ENCODE measurements around the gene GRWD1. TPM values are rescaled to one million over a fixed set of nuclear protein-coding genes. Genes with fewer than 3 reads are reported as not detected.

Gene GRWD1
- total and polyA plus RNA-seq, 10 of the 15 experiments (the other 5 are each of a cell fraction or from before 2014, with no cell fraction given), result 1.4 to 103 (median 30.7) TPM

GRCh38 chr19:48445606-48446481 is at the start of gene GRWD1 (continued):
- TF ChIP-seq YY1 (IDR thresholded peaks at IDR 0.05; ENCODE audit: low read depth, low read length) (peak; percentile 98), HDGF (IDR thresholded peaks at IDR 0.05) (0 out of 2 replicates have a peak, but pooled peaks have one; percentile 60), CREB1 (IDR thresholded peaks at IDR 0.05; ENCODE audit: low read depth) (peak; percentile 95), BRCA1 (IDR thresholded peaks at IDR 0.05; ENCODE audit: low read depth, low read length) (peak; percentile 85), MAX (IDR thresholded peaks at IDR 0.05; ENCODE audit: low read depth, low read length) (peak; percentile 98), ATF3 (IDR thresholded peaks at IDR 0.05; ENCODE audit: borderline replicate concordance, extremely low read depth, low read depth, low read length) (no peak), CREM (IDR thresholded peaks at IDR 0.05; ENCODE audit: low read depth) (peak; percentile 97), BCL11A (IDR thresholded peaks at IDR 0.05; ENCODE audit: low read depth, low read length) (no peak), SREBF2 (IDR thresholded peaks at IDR 0.05; ENCODE audit: low read length) (no peak), USF2 (IDR thresholded peaks at IDR 0.05; ENCODE audit: borderline replicate concordance, low read depth, low read length) (no peak), JUND (IDR thresholded peaks at IDR 0.05; ENCODE audit: low read depth, low read length) (no peak), SKIL (IDR thresholded peaks at IDR 0.05; ENCODE audit: low read depth, poor library complexity, severe bottlenecking) (no peak), KLF5 (IDR thresholded peaks at IDR 0.05; ENCODE audit: partially characterized antibody) (no peak), TCF12 (IDR thresholded peaks at IDR 0.05; ENCODE audit: low read depth, low read length) (no peak), IKZF2 (IDR thresholded peaks at IDR 0.05) (peak; percentile 21 to 35; a peak in 2 of 4 replicates), RAD51 (IDR thresholded peaks at IDR 0.05) (peak; percentile 33; the same call in 1 of the 2 replicates), LARP7 (IDR thresholded peaks at IDR 0.05) (peak; percentile 75), FOXK2 (IDR thresholded peaks at IDR 0.05) (peak; percentile 48; the same call in 1 of the 2 replicates), ESRRA (IDR thresholded peaks at IDR 0.05; ENCODE audit: low read length) (no peak), TAF1 (IDR thresholded peaks at IDR 0.05; ENCODE audit: borderline replicate concordance, low read depth, low read length) (peak; percentile 81; the same call in 1 of the 2 replicates), SIX5 (IDR thresholded peaks at IDR 0.05; ENCODE audit: low read depth, low read length, severe bottlenecking) (peak; percentile 86), POLR2AphosphoS5 (IDR thresholded peaks at IDR 0.05; ENCODE audit: low read length) (peak; percentile 84), NFYB (IDR thresholded peaks at IDR 0.05; ENCODE audit: insufficient read depth, low read depth, low read length) (0 out of 2 replicates have a peak, but pooled peaks have one; percentile 41), HCFC1 (IDR thresholded peaks at IDR 0.05; ENCODE audit: low read length) (peak; percentile 95), POLR2A (IDR thresholded peaks at IDR 0.05; ENCODE audit: low read depth, low read length) (peak; percentile 93), SMAD1 (IDR thresholded peaks at IDR 0.05; ENCODE audit: low read depth, partially characterized antibody) (no peak), USF1 (IDR thresholded peaks at IDR 0.05; ENCODE audit: borderline replicate concordance, extremely low read length, insufficient read depth, low read depth, low read length) (no peak), STAT1 (conservative IDR thresholded peaks at IDR 0.05) (peak; percentile 63; the same call in 1 of the 2 replicates)

Data from GM12878 (cell line).